Activated naive CD4-positive, alpha-beta T cell (primary cell): Measurements from ENCODE around the gene NFIA.
"Not testable (repeated sequence)": the region's sequence is repeated elsewhere in the genome, so short reads cannot be mapped to it uniquely, and the experiment has no call there.

Experiments
- DNase-seq, 4 experiments: peaks; one replicate each; lab custom pipeline; 2025; lab: John Stamatoyannopoulos, UW

NFIA gene

DNA sequence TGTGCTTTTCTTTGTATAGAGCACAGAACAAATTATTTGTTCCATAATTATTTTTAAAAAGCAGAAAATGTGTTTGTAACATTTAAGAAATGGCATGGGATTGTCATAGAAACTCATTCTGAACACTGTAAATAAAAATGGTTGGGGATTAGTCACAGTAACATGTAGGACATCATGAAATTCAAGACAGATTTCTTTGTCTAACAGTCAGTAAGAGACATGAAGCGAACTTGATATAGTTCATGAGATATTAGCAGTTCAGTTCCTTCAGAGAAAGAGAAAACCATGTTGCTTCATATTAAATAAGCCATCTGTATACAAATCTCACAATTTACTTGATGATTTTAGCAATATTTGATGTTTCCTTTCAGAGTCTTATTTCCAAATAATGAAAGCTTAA, 19.7 kb downstream of the NFIA start:
- DNase-seq, result no peak

DNA sequence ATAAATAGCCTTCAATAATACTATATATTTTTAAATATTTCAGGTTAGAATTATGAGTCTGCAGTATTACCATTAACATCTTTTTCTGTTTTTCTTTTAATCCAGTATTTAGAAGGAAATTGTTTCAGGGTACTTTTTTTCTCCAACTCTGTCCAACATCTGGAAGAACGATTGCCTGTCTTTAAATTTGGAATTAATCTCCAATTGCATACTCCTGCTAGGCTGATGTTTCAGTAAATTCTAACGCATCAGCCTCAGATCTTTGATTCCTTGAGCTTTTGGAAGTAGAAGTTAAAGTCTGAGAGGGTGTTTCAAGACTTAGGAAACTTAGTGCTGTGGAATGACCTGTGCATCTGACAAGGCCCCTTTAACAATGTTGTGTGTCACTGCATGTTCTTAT, 20.3 kb downstream of the NFIA start:
- no peak for DNase-seq

DNA sequence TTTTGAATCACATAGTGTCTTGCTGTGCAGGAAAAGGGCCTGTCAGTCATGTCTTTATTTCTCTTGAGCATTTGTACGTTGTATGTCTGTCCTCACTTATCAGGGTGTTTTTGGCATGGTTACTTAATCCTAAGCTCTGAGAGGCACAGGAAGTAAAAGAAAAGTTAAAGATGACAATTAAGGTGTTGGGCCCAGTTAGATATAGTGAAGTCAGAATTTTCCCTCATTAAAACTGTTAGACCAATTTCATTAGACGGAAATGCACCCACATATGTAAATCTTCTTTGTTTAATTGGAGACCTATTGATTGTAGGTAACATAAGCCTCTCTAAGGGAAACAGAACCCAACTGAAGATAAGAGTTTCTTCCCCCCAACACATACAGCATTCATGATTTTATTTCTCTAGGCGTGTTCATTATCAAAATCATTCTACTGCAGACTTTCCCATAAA, 21.9 kb downstream of the NFIA start:
- DNase-seq, result no peak

DNA sequence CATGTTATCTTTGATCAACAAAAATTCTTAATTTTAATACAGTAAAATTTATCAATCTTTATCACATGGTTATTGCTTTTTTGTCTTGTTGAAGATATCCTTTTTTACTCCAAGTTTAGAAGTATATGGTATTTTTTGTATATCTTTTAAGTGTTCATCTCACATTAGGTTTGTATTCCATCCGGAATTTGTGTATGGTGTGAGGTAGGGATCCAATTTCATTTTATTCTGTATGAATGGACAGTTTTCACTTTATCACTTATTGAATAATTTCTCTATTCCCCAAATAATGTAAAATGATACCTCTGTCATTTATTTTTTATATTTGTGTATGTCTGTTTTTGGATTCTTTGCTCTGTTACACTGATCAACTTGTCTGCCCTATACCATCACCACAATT, 25.3 kb downstream of the NFIA start:
- DNase-seq, result no peak

DNA sequence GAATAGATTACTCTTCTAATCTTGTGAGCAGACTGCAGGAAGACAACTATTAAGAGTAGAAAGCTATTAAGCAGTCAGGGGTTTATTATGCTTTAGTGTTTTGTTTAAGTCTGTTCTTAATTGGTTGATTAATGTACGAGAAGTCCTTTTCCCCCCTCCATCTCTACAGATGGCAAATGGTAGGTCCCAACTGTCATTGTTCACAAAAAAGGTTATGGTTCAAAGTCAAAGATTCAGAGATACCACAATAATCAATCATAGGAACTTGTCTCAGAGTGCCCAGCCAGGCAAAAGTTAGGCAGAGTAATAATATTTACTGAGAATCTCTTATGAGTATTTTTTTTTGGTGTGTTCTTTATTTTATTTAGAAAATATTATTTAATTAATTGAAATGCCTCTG, 26.8 kb downstream of the NFIA start:
- no peak for DNase-seq

DNA sequence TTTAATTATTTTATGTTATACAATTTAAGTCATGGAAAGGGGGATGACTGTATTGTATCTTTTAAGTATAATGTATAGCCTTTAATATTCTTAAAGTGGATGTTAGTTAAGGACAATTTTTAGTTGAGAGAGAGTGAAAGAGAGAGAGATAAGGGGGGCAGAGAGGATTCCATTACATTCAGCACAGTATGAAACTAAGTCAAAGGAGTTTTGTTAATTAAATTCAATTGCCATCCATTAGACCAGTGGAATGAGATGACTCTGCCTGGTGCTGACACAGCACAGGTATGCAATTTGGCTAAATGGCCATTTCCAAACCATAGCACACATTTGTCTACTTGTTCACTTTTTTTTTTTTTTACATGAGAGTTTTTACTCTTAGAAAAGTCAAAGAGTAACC, 27.5 kb downstream of the NFIA start:
- no peak for DNase-seq

DNA sequence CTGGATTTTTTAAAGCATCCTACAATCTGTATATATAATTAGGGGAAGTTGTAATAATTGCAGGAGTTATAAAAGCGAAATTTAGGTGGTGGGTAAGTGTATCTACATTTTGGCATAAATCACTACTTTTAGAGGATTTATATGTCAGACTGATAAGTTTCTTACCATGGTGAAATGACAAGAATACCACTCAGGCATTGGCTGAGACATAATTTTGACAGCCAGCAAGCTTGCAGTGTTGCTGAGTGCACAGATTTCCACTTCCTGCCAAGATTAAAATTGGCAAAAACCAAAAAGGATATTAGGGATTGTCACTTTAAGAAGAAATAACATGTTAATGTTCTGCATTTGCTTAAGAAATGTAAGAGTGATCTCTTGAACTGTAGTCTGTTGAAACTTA, 28.2 kb downstream of the NFIA start:
- DNase-seq, result no peak

DNA sequence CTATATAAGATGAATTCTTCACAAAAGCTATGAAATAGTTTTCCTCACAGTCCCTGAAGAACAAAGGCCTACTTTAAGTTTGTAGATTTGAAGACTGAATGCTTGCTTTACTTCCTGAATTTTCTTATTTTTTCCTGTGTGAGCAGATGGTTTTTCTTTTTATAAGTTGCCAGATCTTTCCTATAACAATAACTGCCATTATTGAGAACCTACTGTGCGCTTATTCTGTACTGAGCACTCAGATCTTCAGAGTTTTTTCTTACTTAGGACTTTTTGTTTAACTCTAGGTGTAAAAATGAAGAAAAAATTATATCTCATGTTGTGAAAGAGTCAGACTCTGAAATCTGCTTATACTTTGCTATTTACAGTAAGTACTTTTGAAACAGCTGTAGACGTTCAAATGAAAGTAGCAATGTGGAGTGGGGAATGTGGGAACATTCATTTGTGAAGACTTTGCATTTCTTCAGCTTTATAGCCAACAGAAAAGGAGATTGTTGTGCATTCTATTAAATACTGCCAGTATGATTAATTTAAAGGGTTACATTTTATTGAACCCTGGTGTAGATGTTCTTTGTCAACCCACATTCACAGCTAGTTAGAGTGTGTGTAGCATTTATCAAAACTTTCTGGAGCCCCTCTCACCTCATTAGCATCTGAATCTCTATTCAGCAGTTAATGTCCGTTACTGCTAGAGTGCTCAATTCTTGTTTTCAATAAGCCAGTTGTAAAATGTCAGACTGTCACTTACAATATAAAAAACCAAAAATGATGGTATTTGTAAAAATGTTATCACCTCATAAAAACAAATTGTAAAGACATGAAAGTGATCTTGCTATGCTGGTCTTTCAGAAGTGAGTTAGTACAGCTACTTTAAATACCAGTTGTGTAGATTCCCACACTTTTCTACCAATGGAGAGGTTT, 29.0 kb downstream of the NFIA start:
- no peak for DNase-seq

DNA sequence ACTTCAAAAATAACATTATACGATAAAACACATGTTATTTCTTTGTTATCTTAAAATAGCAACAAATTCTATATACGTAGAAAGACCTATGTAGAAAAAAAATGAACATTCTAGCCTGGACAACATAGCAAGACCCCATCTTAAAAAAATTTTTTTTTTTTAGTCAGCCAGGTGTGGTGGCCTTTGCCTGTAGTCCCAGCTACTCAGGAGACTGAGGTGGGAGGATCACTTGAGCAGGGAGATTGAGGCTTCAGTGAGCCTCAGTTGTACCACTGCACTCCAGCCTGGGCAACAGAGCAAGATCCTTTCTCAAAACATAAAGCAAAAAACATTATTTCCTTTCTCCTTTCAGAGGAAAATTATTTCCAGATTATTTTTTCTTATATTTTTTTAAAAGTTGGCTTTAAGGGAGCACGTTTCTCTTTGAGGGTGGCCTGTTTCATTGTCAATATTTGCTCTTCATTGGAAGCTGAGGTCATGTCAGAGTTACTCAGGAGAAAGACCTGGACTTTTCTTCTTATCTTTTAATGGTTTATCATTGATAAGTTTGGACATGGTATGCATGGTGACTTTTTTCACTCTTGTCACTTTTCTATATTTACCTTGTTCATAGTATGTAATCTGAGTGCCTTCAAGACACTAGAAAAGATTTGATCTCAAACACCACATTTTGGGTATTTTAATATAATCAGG, 32.0 kb downstream of the NFIA start:
- DNase-seq, result no peak

DNA sequence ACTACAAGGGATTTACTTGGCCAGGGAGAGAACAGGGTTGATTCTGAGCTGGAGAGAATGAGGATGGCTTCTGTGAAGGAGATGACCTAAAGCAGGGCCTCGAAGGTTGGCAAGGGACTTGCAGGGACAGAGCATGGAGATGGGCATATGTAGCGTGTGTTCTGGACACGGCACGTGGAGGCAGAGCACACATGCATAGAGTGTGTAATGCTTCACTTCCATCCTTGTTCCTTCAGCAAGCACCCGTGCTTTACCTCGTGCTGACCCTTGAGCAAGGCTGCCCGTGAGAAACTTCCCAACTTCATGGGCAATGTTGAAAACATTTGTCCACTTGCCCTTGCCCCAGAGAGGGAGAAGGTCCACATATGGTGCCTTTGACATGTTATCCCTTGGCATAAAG, 33.1 kb downstream of the NFIA start:
- no peak for DNase-seq

DNA sequence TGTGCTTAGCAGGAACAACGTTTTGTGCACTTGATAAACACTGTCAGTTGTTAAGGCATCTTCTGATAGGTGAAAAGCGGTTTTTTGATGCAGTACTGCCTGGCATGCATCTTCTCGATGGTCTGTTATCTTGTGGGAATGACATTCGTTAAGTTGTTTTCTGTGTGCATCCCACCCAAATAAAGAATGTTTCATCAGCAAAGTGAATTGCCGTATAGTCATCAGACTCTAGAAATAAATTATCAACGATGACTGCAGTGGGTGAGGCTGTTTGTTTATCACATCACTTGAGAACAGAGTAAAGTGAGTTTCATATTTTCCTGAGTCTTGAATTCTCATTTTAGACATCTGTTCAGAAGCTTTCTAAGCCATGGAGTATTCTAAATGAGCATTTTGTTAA, 34.1 kb downstream of the NFIA start:
- DNase-seq, result no peak

DNA sequence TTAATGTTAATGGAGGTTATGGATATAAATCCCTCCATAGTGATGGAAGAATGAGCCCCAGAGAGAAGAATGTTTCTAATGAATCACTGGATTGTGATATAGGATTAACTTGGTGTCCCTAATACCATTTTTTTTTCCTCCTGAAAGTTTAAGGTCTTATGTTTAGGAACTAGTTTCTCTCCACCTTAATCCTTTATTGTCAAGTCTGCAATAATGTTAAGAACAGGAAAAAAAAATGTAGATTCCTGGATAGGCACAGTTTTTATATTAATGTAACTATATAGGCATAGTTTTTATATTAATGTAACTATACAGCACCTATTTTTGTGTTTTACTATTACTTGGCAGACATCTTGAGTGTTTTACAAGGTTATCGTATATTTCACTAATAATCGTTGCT, 34.9 kb downstream of the NFIA start:
- DNase-seq, result no peak

DNA sequence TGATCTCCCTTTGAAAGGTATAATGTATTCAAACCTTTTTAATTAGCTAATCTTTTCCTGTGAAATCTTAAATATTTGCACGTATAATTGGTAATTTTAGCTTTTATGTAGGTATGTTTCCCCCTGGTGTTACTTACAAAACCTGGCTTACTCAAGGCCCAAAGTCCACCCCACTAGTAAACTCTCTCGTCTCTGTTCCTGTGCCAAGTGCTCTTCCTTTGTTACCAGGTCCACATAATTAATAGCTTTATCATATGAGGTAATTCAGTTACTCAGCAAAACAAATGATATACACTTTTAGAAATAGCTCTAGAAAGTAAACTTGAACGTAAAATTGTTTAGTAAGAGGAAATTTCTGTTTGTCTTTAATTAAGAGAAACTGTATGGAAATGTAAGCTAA, 36.7 kb downstream of the NFIA start:
- no peak for DNase-seq

DNA sequence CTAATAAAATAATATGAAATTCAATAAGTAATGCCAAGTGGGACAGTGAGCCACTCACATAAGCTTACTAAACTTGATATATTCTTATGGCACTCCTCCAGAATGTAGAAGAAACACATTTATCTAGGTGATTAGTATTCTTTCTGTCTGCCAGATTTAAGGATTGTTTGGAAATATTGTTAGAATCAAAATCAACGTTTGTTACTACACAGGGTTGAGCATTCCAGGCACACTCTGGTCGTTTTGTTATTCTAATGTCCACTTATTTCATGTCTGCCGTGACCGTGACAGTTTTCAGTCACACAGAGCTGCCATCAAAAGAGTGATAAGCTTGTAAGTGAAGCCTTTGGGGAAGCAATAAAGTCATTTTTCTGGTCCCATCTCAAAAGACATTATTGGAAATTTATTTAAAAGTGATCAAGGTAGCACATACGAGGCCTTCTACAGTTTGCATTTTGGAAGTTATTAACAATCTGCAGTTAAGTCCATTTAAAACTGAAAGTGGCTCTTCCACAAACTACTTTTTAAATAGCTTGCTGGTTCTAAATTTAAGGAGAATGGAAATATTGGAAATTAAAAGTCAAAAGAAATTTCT, 38.0 kb downstream of the NFIA start:
- no peak for DNase-seq

DNA sequence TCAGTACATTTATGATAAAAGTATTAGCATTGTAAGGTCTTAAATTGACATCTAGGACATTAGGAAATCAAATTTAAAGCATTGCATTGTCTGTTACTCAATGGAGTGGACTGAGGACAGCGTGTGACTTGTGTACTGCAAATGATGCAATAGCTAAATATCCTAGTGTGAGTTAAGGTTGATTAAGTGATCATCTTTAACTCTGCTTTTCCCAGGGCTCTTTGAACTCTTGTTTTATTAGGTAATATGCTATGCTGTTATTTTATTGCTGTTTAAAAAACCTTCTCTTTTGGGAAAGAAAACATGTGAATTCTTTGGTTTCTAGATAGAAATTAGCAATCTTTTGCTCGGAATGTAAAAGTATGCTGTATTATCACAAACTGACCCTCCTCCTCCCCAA, 38.6 kb downstream of the NFIA start:
- DNase-seq, result no peak

DNA sequence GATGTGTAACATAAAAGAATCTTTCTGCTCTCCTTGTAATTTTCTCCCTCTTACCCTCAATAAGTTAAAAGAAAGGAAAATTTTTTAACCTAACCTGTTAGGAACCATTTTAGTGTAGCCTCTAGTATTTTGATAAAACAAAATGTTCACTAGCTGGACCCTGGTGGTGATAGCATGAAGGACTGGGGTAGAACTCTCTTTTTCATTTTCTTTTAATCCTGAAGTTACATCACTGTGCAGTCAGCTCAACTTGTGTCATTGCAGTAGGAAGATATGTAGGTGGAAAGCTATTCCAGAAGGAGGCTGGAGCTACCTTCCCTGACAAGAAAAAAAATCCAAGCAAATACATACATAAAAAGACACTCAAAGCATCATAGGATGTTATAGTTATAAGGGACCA, 39.3 kb downstream of the NFIA start:
- no peak for DNase-seq

DNA sequence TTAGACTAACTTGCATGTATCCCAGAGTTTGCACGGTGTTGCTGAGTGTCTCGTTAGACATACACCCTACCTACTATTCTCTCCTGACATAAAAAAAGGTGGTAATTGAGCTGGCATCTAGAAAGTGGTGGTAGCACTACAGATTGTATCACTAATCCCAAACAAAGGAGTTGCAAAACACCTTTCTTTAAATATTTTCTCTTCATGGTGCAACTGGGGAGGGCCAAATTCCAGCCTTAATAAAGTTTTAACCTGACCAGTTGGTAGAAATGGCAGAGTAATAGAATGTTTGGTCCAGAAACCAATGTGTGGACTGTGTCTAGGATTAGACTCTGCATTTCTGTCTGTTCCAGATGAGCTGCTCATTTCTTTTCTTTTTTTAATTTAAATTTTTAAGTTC, 40.0 kb downstream of the NFIA start:
- no peak for DNase-seq

DNA sequence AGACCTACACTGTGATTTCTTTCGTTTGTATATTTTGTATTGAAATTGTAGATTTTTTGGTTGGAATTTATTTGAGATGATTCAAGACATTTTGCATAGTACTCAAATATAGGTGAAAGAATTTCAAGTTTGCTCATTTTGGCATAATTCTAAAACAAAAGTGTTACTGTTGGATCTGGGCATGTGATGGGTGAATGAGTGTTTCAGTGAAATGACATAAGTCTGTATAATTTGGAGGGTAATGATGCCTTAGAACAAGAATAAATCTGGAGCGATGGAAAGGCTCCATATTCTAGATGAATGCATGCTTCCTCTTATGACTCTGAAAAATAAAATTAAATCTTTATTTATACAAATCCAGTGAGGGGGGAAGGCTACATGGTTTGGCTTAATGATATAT, 41.0 kb downstream of the NFIA start:
- DNase-seq, result no peak

DNA sequence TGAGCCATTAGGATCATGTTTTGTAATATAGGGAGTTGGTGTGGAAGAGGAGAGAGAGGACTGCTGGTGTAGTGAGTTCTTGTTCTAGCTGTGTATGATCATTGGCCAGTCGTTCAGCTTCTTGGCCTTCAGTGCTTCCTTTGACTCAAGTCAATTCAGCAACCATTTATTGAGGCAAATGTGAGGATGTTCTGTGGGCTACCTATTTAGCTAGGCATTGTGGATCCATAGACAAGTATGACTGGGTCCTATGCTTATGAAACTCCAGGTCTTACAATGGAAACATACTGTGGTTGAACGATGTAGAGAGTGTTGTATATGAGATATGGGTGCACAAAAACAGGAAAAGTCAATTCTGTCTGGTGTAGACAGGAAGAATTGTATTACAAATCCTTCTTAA, 41.7 kb downstream of the NFIA start:
- DNase-seq, result no peak

DNA sequence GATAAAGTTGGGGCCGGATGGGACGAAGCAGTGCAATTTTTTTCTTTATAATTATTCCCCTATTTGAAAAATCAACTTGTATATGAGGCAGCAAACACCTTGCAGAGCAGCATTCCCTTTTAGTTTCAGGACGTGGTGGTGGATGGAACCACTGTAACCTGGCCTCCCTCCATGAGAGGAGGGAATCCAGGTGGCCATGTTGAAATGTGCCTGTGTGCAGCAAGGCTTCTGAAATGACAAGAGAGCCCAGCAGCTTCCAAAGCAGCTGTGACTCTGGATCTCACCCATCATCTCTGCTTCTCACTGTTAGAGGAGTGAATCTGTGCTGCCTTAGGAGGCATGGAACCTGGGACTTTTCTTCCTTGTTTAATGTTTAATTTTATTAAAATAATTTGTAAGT, 42.3 kb downstream of the NFIA start:
- no peak for DNase-seq

DNA sequence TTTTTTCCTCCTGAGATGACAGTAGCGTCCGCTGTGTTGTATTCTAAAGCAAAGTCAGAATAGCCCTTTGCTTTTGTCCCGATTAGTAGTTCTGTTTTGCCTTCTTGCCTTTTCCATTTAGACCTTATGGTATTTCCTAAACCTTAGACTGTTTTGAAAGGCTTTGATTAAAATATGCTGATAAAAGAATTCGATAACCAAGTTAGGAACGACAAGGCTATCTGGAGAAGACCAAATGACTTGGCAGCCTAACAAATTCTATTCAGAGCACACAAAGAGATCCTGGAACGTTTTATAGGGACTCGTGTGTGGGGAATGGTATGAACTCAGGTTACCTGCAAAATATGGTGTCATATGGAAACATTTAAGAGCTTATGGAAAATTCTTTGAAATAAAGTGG, 42.9 kb downstream of the NFIA start:
- no peak for DNase-seq

DNA sequence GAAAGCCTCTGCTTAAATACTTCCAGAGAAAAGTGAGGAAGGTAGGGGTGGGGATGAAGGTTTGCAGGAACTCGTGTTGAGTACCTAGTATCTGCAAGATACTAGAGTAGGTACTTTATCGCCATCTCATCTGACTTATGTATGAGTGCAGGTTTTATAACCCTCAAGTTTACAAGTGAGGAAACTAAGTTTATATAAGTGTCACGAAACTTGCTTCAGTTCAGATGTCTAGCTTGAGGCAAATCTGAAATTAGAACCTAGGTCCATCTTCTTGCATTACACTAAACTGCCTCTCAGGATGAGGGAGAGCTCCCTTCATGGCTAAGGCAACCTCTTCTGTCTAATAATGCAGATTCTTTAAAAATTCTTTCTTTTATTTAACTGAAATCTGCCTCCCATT, 43.5 kb downstream of the NFIA start:
- no peak for DNase-seq

DNA sequence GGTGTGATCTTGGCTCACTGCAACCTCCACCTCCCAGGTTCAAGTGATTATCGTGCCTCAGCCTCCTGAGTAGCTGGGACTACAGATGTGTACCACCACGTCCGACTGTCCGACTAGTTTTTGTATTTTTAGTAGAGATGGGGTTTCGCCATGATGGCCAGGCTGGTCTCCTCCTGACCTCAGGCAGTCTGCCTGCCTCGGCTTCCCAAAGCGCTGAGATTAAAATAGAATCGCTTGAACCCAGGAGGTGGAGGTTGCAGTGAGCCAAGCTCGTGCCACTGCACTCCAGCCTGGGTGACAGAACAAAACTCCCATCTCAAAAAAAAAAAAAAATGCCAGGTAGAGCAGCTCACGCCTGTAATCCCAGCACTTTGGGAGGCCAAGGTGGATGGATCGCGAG, 44.5 kb downstream of the NFIA start:
- DNase-seq, result not testable (repeated sequence)
